CD4-positive, alpha-beta T cell treated with Interferon gamma for 1 hour (primary cell): ENCODE data around the gene LDLRAD4.

Experiments used
- DNase-seq: peaks from one replicate; pipeline ENCODE4 v3.0.0-alpha.2; 2020

The LDLRAD4 gene

GRCh38 chr18:13357289-13357688 lies 138.7 kb downstream of the LDLRAD4 start:
- no peak for DNase-seq

GRCh38 chr18:13359210-13359609 lies 140.7 kb downstream of the LDLRAD4 start:
- no peak for DNase-seq

GRCh38 chr18:13361431-13361830 lies 142.9 kb downstream of the LDLRAD4 start:
- DNase-seq = no peak

GRCh38 chr18:13362051-13362450 lies 143.5 kb downstream of the LDLRAD4 start:
- no peak for DNase-seq

- no peak for DNase-seq
Observed at GRCh38 chr18:13362607-13363006, 144.0 kb downstream of the LDLRAD4 start.

GRCh38 chr18:13363359-13363758 lies 144.8 kb downstream of the LDLRAD4 start:
- no peak for DNase-seq

GRCh38 chr18:13364721-13365205 lies 146.2 kb downstream of the LDLRAD4 start:
- no peak for DNase-seq

GRCh38 chr18:13366131-13366530 lies 147.6 kb downstream of the LDLRAD4 start:
- no peak for DNase-seq

- no peak for DNase-seq
Observed at GRCh38 chr18:13366541-13366940, 148.0 kb downstream of the LDLRAD4 start.

GRCh38 chr18:13366962-13367892 lies 148.7 kb downstream of the LDLRAD4 start:
- DNase-seq = no peak

- no peak for DNase-seq
Observed at GRCh38 chr18:13368080-13368813, 149.7 kb downstream of the LDLRAD4 start.

GRCh38 chr18:13369353-13369752 lies 150.8 kb downstream of the LDLRAD4 start:
- DNase-seq = no peak

GRCh38 chr18:13369756-13370510 lies 151.4 kb downstream of the LDLRAD4 start:
- DNase-seq = no peak

- no peak for DNase-seq
Observed at GRCh38 chr18:13370995-13371625, 152.6 kb downstream of the LDLRAD4 start.

GRCh38 chr18:13371689-13372418 lies 153.3 kb downstream of the LDLRAD4 start:
- peak; percentile 23 for DNase-seq

- no peak for DNase-seq
Observed at GRCh38 chr18:13372531-13372951, 154.0 kb downstream of the LDLRAD4 start.

- no peak for DNase-seq
Observed at GRCh38 chr18:13374096-13374467, 155.5 kb downstream of the LDLRAD4 start.

GRCh38 chr18:13374468-13375301 lies 156.1 kb downstream of the LDLRAD4 start:
- no peak for DNase-seq

GRCh38 chr18:13375302-13376255 lies 157.0 kb downstream of the LDLRAD4 start:
- DNase-seq = peak; percentile 82
